K562 (cell line): ENCODE measurements around the gene BOLA3. TPM values are rescaled to one million over a fixed set of nuclear protein-coding genes. Genes with fewer than 3 reads are reported as not detected.

ENCODE experiments used
- polyA plus RNA-seq, 8 experiments: library from polyadenylated mRNA; depleted of rRNA in 4 of 8; stranded (reverse) in 5 of 8; unstranded in 3 of 8; fragments of >200 nt; fragmentation: Nextera tagmentation in 2 of 8; fragmentation: Illumina TruSeq in 1 of 8; extraction: Ambion mirVana in 2 of 8; extraction: Trizol in 1 of 8; gene quantifications; 2 replicates each; pipeline versions ENCODE4 v1.2.1 to v1.2.3, GENCODE V29; 2011 to 2014; ENCODE audit warnings: inconsistent platforms in 1 of 8, missing spikeins in 1 of 8
- total RNA-seq, 7 experiments: library from RNA; depleted of rRNA in 6 of 7; stranded (reverse); fragments of >200 nt in 6 of 7; fragmentation: Illumina TruSeq in 2 of 7; extraction: Trizol in 2 of 7; gene quantifications; 2 replicates each; pipeline versions ENCODE4 v1.2.1 to v1.2.3, GENCODE V29; 2011 to 2021; ENCODE audit warnings: low replicate concordance in 1 of 7

BOLA3 gene
- total and polyA plus RNA-seq, 9 of the 15 experiments (the other 6 are each of a cell fraction or from before 2014, with no cell fraction given), result 149 to 619 (median 255) TPM

Other genes starting within 250 kb of the BOLA3 start
- 67.0 and 68.4 TPM in 2 replicates for gene DGUOK, start 221.0 kb downstream of the BOLA3 start, total RNA-seq (2014; rRNA removed)
- 79.0 and 87.6 TPM in 2 replicates for gene DGUOK, start 221.0 kb downstream of the BOLA3 start, total RNA-seq (2014; rRNA removed; fragmentation: Illumina TruSeq; extraction: Trizol)
- 83.4 and 91.1 TPM in 2 replicates for gene DGUOK, start 221.0 kb downstream of the BOLA3 start, total RNA-seq (2015; rRNA removed; fragmentation: Illumina TruSeq; extraction: Trizol)
- 91.7 and 92.5 TPM in 2 replicates for gene DGUOK, start 221.0 kb downstream of the BOLA3 start, total RNA-seq (2021)
- 129 and 170 TPM in 2 replicates for gene DGUOK, start 221.0 kb downstream of the BOLA3 start, polyA plus RNA-seq (2011; rRNA removed)
- 139 and 147 TPM in 2 replicates for gene DGUOK, start 221.0 kb downstream of the BOLA3 start, polyA plus RNA-seq (2014; fragmentation: Illumina TruSeq; extraction: Trizol)
- gene DGUOK, start 221.0 kb downstream of the BOLA3 start, polyA plus RNA-seq (2014; fragmentation: Nextera tagmentation; extraction: Ambion mirVana), result 100 to 1,000 TPM; 258 to 288 TPM
- 126 and 140 TPM in 2 replicates for gene DGUOK, start 221.0 kb downstream of the BOLA3 start, polyA plus RNA-seq (2014; rRNA removed)
- 4.9 and 7.1 TPM in 2 replicates for gene TET3, start 163.0 kb downstream of the BOLA3 start, total RNA-seq (2014; rRNA removed)
- 5.4 and 5.6 TPM in 2 replicates for gene TET3, start 163.0 kb downstream of the BOLA3 start, total RNA-seq (2014; rRNA removed; fragmentation: Illumina TruSeq; extraction: Trizol)
- gene TET3, start 163.0 kb downstream of the BOLA3 start, total RNA-seq (2015; rRNA removed; fragmentation: Illumina TruSeq; extraction: Trizol), result 6.3 and 6.4 TPM in 2 replicates
- gene TET3, start 163.0 kb downstream of the BOLA3 start, total RNA-seq (2021), result 15.5 and 16.3 TPM in 2 replicates
- gene TET3, start 163.0 kb downstream of the BOLA3 start, polyA plus RNA-seq (2011; rRNA removed), result 3.2 and 5.2 TPM in 2 replicates
- gene TET3, start 163.0 kb downstream of the BOLA3 start, polyA plus RNA-seq (2014; fragmentation: Illumina TruSeq; extraction: Trizol), result 8.7 and 9.0 TPM in 2 replicates
- under 1 TPM; 0.35 to 0.58 TPM for gene TET3, start 163.0 kb downstream of the BOLA3 start, polyA plus RNA-seq (2014; fragmentation: Nextera tagmentation; extraction: Ambion mirVana)
- gene TET3, start 163.0 kb downstream of the BOLA3 start, polyA plus RNA-seq (2014; rRNA removed), result 5.3 and 5.5 TPM in 2 replicates
- gene MOB1A, start 31.0 kb upstream of the BOLA3 start, total RNA-seq (2014; rRNA removed), result 53.5 and 60.5 TPM in 2 replicates
- gene MOB1A, start 31.0 kb upstream of the BOLA3 start, total RNA-seq (2014; rRNA removed; fragmentation: Illumina TruSeq; extraction: Trizol), result 93.3 and 96.5 TPM in 2 replicates
- gene MOB1A, start 31.0 kb upstream of the BOLA3 start, total RNA-seq (2015; rRNA removed; fragmentation: Illumina TruSeq; extraction: Trizol), result 84.6 and 97.7 TPM in 2 replicates
- gene MOB1A, start 31.0 kb upstream of the BOLA3 start, total RNA-seq (2021), result 99.2 and 100 TPM in 2 replicates
- 50.4 and 93.1 TPM in 2 replicates for gene MOB1A, start 31.0 kb upstream of the BOLA3 start, polyA plus RNA-seq (2011; rRNA removed)
- 52.6 and 60.2 TPM in 2 replicates for gene MOB1A, start 31.0 kb upstream of the BOLA3 start, polyA plus RNA-seq (2014; fragmentation: Illumina TruSeq; extraction: Trizol)
- 10 to 100 TPM; 24.8 to 27.0 TPM for gene MOB1A, start 31.0 kb upstream of the BOLA3 start, polyA plus RNA-seq (2014; fragmentation: Nextera tagmentation; extraction: Ambion mirVana)
- gene MOB1A, start 31.0 kb upstream of the BOLA3 start, polyA plus RNA-seq (2014; rRNA removed), result 46.7 and 57.3 TPM in 2 replicates
- gene MTHFD2, start 50.7 kb upstream of the BOLA3 start, total RNA-seq (2014; rRNA removed), result 145 and 160 TPM in 2 replicates
- 234 and 297 TPM in 2 replicates for gene MTHFD2, start 50.7 kb upstream of the BOLA3 start, total RNA-seq (2014; rRNA removed; fragmentation: Illumina TruSeq; extraction: Trizol)
- 110 and 113 TPM in 2 replicates for gene MTHFD2, start 50.7 kb upstream of the BOLA3 start, total RNA-seq (2015; rRNA removed; fragmentation: Illumina TruSeq; extraction: Trizol)
- 238 and 255 TPM in 2 replicates for gene MTHFD2, start 50.7 kb upstream of the BOLA3 start, total RNA-seq (2021)
- 219 and 308 TPM in 2 replicates for gene MTHFD2, start 50.7 kb upstream of the BOLA3 start, polyA plus RNA-seq (2011; rRNA removed)
- gene MTHFD2, start 50.7 kb upstream of the BOLA3 start, polyA plus RNA-seq (2014; fragmentation: Illumina TruSeq; extraction: Trizol), result 175 and 209 TPM in 2 replicates
- gene MTHFD2, start 50.7 kb upstream of the BOLA3 start, polyA plus RNA-seq (2014; fragmentation: Nextera tagmentation; extraction: Ambion mirVana), result 100 to 1,000 TPM; 476 to 520 TPM
- 218 and 221 TPM in 2 replicates for gene MTHFD2, start 50.7 kb upstream of the BOLA3 start, polyA plus RNA-seq (2014; rRNA removed)
- 0.05 TPM in 1 of 2 replicates, not detected in the other for gene SLC4A5, start 195.5 kb upstream of the BOLA3 start, total RNA-seq (2014; rRNA removed)
- gene SLC4A5, start 195.5 kb upstream of the BOLA3 start, total RNA-seq (2014; rRNA removed; fragmentation: Illumina TruSeq; extraction: Trizol), result 0.03 TPM in 1 of 2 replicates, not detected in the other
- gene SLC4A5, start 195.5 kb upstream of the BOLA3 start, total RNA-seq (2015; rRNA removed; fragmentation: Illumina TruSeq; extraction: Trizol), result 0.34 and 0.69 TPM in 2 replicates
- 0.42 TPM in 1 of 2 replicates, not detected in the other for gene SLC4A5, start 195.5 kb upstream of the BOLA3 start, total RNA-seq (2021)
- 0.03 and 0.05 TPM in 2 replicates for gene SLC4A5, start 195.5 kb upstream of the BOLA3 start, polyA plus RNA-seq (2011; rRNA removed)
- gene SLC4A5, start 195.5 kb upstream of the BOLA3 start, polyA plus RNA-seq (2014; fragmentation: Illumina TruSeq; extraction: Trizol), result 0.03 and 0.16 TPM in 2 replicates
- gene SLC4A5, start 195.5 kb upstream of the BOLA3 start, polyA plus RNA-seq (2014; fragmentation: Nextera tagmentation; extraction: Ambion mirVana), result under 1 TPM; 0.10 to 0.13 TPM
- gene SLC4A5, start 195.5 kb upstream of the BOLA3 start, polyA plus RNA-seq (2014; rRNA removed), result 0.13 and 0.77 TPM in 2 replicates
- gene DCTN1, start 232.4 kb upstream of the BOLA3 start, total RNA-seq (2014; rRNA removed), result 49.7 and 54.8 TPM in 2 replicates
- gene DCTN1, start 232.4 kb upstream of the BOLA3 start, total RNA-seq (2014; rRNA removed; fragmentation: Illumina TruSeq; extraction: Trizol), result 23.4 and 27.5 TPM in 2 replicates
- gene DCTN1, start 232.4 kb upstream of the BOLA3 start, total RNA-seq (2015; rRNA removed; fragmentation: Illumina TruSeq; extraction: Trizol), result 52.5 and 53.3 TPM in 2 replicates
- gene DCTN1, start 232.4 kb upstream of the BOLA3 start, total RNA-seq (2021), result 61.0 and 71.7 TPM in 2 replicates
- 30.0 and 39.8 TPM in 2 replicates for gene DCTN1, start 232.4 kb upstream of the BOLA3 start, polyA plus RNA-seq (2011; rRNA removed)
- 51.8 and 58.0 TPM in 2 replicates for gene DCTN1, start 232.4 kb upstream of the BOLA3 start, polyA plus RNA-seq (2014; fragmentation: Illumina TruSeq; extraction: Trizol)
- 10 to 100 TPM; 23.9 to 28.6 TPM for gene DCTN1, start 232.4 kb upstream of the BOLA3 start, polyA plus RNA-seq (2014; fragmentation: Nextera tagmentation; extraction: Ambion mirVana)
- gene DCTN1, start 232.4 kb upstream of the BOLA3 start, polyA plus RNA-seq (2014; rRNA removed), result 37.2 and 45.0 TPM in 2 replicates